Measurements from ENCODE around the gene MACROD1.
"Not testable (repeated sequence)": the region's sequence is repeated elsewhere in the genome, so short reads cannot be mapped to it uniquely, and the experiment has no call there.

MACROD1 gene

GRCh38 chr11:64052938-64053622 is 112.8 kb downstream of the MACROD1 start:
- DNase-seq: no peak

- no peak for DNase-seq
Measured at GRCh38 chr11:64052436-64052835, 113.5 kb downstream of the MACROD1 start.

- DNase-seq: no peak
Measured at GRCh38 chr11:64051297-64051696, 114.6 kb downstream of the MACROD1 start.

GRCh38 chr11:64049509-64049908 is 116.4 kb downstream of the MACROD1 start:
- DNase-seq: no peak

- DNase-seq: no peak
Measured at GRCh38 chr11:64048042-64048854, 117.7 kb downstream of the MACROD1 start.

GRCh38 chr11:64047373-64047772 is 118.5 kb downstream of the MACROD1 start:
- not testable (repeated sequence) for DNase-seq

- DNase-seq: no peak
Measured at GRCh38 chr11:64045700-64046099, 120.2 kb downstream of the MACROD1 start.

- no peak for DNase-seq
Measured at GRCh38 chr11:64044730-64045393, 121.1 kb downstream of the MACROD1 start.

- DNase-seq: no peak
Measured at GRCh38 chr11:64043545-64043944, 122.4 kb downstream of the MACROD1 start.

- no peak for DNase-seq
Measured at GRCh38 chr11:64042301-64042700, 123.6 kb downstream of the MACROD1 start.

- no peak for DNase-seq
Measured at GRCh38 chr11:64041846-64042245, 124.1 kb downstream of the MACROD1 start.

- no peak for DNase-seq
Measured at GRCh38 chr11:64040684-64041322, 125.1 kb downstream of the MACROD1 start.

GRCh38 chr11:64039012-64039665 is 126.8 kb downstream of the MACROD1 start:
- no peak for DNase-seq

- no peak for DNase-seq
Measured at GRCh38 chr11:64038500-64038899, 127.4 kb downstream of the MACROD1 start.

- DNase-seq: no peak
Measured at GRCh38 chr11:64037027-64037634, 128.8 kb downstream of the MACROD1 start.

GRCh38 chr11:64036087-64037026 is 129.6 kb downstream of the MACROD1 start:
- DNase-seq: no peak

GRCh38 chr11:64035576-64035975 is 130.3 kb downstream of the MACROD1 start, which contains the start of gene FLRT1:
FLRT1 (plus strand) TSS chr11:64035931; CDS start chr11:64116268, 80,337 bp downstream.
- no peak for DNase-seq

- no peak for DNase-seq
Measured at GRCh38 chr11:64035081-64035524, 130.8 kb downstream of the MACROD1 start.

GRCh38 chr11:64034411-64034811 is 131.5 kb downstream of the MACROD1 start:
- DNase-seq: no peak

- DNase-seq: no peak
Measured at GRCh38 chr11:64032050-64032449, 133.9 kb downstream of the MACROD1 start.

- DNase-seq: no peak
Measured at GRCh38 chr11:64031001-64031400, 134.9 kb downstream of the MACROD1 start.
